HepG2 (cell line): ENCODE results near the gene DLST.

Experiments
- DR1 ChIP-seq: sonication (generic); formaldehyde crosslinking; IDR thresholded peaks from 2 replicates; pipeline ENCODE4 v1.8.0; 2021; ENCODE audit warnings: mild to moderate bottlenecking, missing genetic modification reagents, inconsistent platforms
- EP300 ChIP-seq, 3 experiments: sonication (generic) in 1 of 3; formaldehyde crosslinking in 1 of 3; IDR thresholded peaks; 2 replicates each; pipeline versions ENCODE4 v1.5.1 to v1.6.1; 2011 to 2020; ENCODE audit warnings: low read depth in 2 of 3, low read length in 2 of 3, borderline replicate concordance in 1 of 3, improper control_type of control experiment in 1 of 3, mild to moderate bottlenecking in 1 of 3, missing genetic modification reagents in 1 of 3, moderate library complexity in 1 of 3
- KDM1A ChIP-seq: IDR thresholded peaks from 2 replicates; pipeline ENCODE4 v1.6.1; 2016; ENCODE audit warnings: missing compliant biosample characterization
- PAWR ChIP-seq: sonication (generic); formaldehyde crosslinking; IDR thresholded peaks from 2 replicates; pipeline ENCODE4 v1.4.0; 2020; ENCODE audit warnings: missing genetic modification reagents, mild to moderate bottlenecking, borderline replicate concordance
- POLR2AphosphoS5 ChIP-seq: IDR thresholded peaks from 2 replicates; pipeline ENCODE4 v1.6.1; 2012; ENCODE audit warnings: low read depth, low read length
- YY1 ChIP-seq: IDR thresholded peaks from 2 replicates; pipeline ENCODE4 v1.6.1; 2011; ENCODE audit warnings: low read length, low read depth, moderate library complexity, mild to moderate bottlenecking; ENCODE audit not compliant: insufficient read depth, insufficient replicate concordance
- ZNF768 ChIP-seq: sonication (generic); formaldehyde crosslinking; IDR thresholded peaks from 2 replicates; pipeline ENCODE4 v1.4.0; 2020; ENCODE audit warnings: missing genetic modification reagents
- TF ChIP-seq, protein P1 (sequence below): IDR thresholded peaks from 2 replicates; pipeline ENCODE4 v1.6.1; 2016
- TF ChIP-seq, protein P2 (sequence below): sonication (generic); formaldehyde crosslinking; IDR thresholded peaks from 2 replicates; pipeline ENCODE4 v1.4.0; 2020; ENCODE audit warnings: mild to moderate bottlenecking, missing genetic modification reagents

GRCh38 chr14:74882103-74882920 is 596 bp downstream of the DLST start:
- TF ChIP-seq, protein P1, sequence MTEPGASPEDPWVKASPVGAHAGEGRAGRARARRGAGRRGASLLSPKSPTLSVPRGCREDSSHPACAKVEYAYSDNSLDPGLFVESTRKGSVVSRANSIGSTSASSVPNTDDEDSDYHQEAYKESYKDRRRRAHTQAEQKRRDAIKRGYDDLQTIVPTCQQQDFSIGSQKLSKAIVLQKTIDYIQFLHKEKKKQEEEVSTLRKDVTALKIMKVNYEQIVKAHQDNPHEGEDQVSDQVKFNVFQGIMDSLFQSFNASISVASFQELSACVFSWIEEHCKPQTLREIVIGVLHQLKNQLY (CRISPR knock-in tag): no peak
- TF ChIP-seq POLR2AphosphoS5: no peak
- TF ChIP-seq PAWR (CRISPR knock-in tag): no peak
- TF ChIP-seq, protein P2, sequence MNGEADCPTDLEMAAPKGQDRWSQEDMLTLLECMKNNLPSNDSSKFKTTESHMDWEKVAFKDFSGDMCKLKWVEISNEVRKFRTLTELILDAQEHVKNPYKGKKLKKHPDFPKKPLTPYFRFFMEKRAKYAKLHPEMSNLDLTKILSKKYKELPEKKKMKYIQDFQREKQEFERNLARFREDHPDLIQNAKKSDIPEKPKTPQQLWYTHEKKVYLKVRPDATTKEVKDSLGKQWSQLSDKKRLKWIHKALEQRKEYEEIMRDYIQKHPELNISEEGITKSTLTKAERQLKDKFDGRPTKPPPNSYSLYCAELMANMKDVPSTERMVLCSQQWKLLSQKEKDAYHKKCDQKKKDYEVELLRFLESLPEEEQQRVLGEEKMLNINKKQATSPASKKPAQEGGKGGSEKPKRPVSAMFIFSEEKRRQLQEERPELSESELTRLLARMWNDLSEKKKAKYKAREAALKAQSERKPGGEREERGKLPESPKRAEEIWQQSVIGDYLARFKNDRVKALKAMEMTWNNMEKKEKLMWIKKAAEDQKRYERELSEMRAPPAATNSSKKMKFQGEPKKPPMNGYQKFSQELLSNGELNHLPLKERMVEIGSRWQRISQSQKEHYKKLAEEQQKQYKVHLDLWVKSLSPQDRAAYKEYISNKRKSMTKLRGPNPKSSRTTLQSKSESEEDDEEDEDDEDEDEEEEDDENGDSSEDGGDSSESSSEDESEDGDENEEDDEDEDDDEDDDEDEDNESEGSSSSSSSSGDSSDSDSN (CRISPR knock-in tag): no peak
- TF ChIP-seq KDM1A (CRISPR knock-in tag): no peak
- TF ChIP-seq YY1: no peak
- no peak for TF ChIP-seq DR1 (CRISPR knock-in tag)
- no peak for TF ChIP-seq ZNF768 (CRISPR knock-in tag)
- no peak for TF ChIP-seq EP300 (IDR thresholded peaks at IDR 0.05; ENCODE audit: low read depth in 2 of 2, low read length in 2 of 2)
- no peak for TF ChIP-seq EP300 (CRISPR knock-in tag; IDR thresholded peaks at IDR 0.05; ENCODE audit: borderline replicate concordance)
